WTC11 (cell line): Measurements from ENCODE around the gene CADM1. TPM values are rescaled to one million over a fixed set of nuclear protein-coding genes. Genes with fewer than 3 reads are reported as not detected.

ENCODE experiments used
- ATAC-seq: fragments of 200-7000 bp; cut with Tn5 transposase; 2 replicates; pipeline ENCODE4 v1.10.0; 2021; ENCODE audit warnings: mild to moderate bottlenecking, moderate library complexity
- CTCF ChIA-PET: fragments of 300-600 bp; sonication (Branson Sonifier 250); formaldehyde crosslinking; loops from one replicate; lab custom pipeline; 2021; ENCODE audit warnings: antibody characterized with exemption; lab: Charles Lee
- POLR2A ChIA-PET: fragments of 350-600 bp; sonication (Branson Sonifier 250); formaldehyde crosslinking; loops from one replicate; lab custom pipeline; 2021; ENCODE audit warnings: antibody characterized with exemption; lab: Charles Lee
- DNase-seq: peaks from one replicate; pipeline ENCODE4 v3.0.0; 2021; ENCODE audit warnings: low spot score
- H3K27ac Mint-ChIP-seq: 2 replicates; pipeline ENCODE4 v1.8.0; 2021; ENCODE audit warnings: mixed read lengths
- H3K27me3 Mint-ChIP-seq: 2 replicates; pipeline ENCODE4 v1.8.0; 2021; ENCODE audit warnings: low read depth, mild to moderate bottlenecking, moderate library complexity, mixed read lengths
- H3K36me3 Mint-ChIP-seq: 2 replicates; pipeline ENCODE4 v1.8.0; 2021; ENCODE audit warnings: mixed read lengths
- H3K4me1 Mint-ChIP-seq: 2 replicates; pipeline ENCODE4 v1.8.0; 2022; ENCODE audit warnings: mixed read lengths
- H3K4me3 Mint-ChIP-seq: 2 replicates; pipeline ENCODE4 v1.8.0; 2021; ENCODE audit warnings: mild to moderate bottlenecking, moderate library complexity, mixed read lengths
- H3K9me3 Mint-ChIP-seq: 2 replicates; pipeline ENCODE4 v1.8.0; 2021; ENCODE audit warnings: mixed read lengths
- AFF4 ChIP-seq: sonication (generic); formaldehyde crosslinking; IDR thresholded peaks from 2 replicates; pipeline ENCODE4 v1.8.1; 2023; ENCODE audit warnings: mild to moderate bottlenecking, missing genetic modification reagents, borderline replicate concordance
- ARID4B ChIP-seq: sonication (generic); formaldehyde crosslinking; IDR thresholded peaks from 2 replicates; pipeline ENCODE4 v1.8.0; 2023; ENCODE audit warnings: missing genetic modification reagents, mild to moderate bottlenecking, borderline replicate concordance
- E2F5 ChIP-seq: sonication (generic); formaldehyde crosslinking; IDR thresholded peaks from 2 replicates; pipeline ENCODE4 v1.8.1; 2022; ENCODE audit warnings: mild to moderate bottlenecking, moderate library complexity, missing genetic modification reagents
- FOXK1 ChIP-seq: sonication (generic); formaldehyde crosslinking; IDR thresholded peaks from 2 replicates; pipeline ENCODE4 v1.8.0; 2022; ENCODE audit warnings: mild to moderate bottlenecking, moderate library complexity, missing genetic modification reagents
- IRF1 ChIP-seq: sonication (generic); formaldehyde crosslinking; IDR thresholded peaks from 2 replicates; pipeline ENCODE4 v1.8.0; 2023; ENCODE audit warnings: missing genetic modification reagents
- KAT7 ChIP-seq: sonication (generic); formaldehyde crosslinking; IDR thresholded peaks from 2 replicates; pipeline ENCODE4 v1.8.1; 2023; ENCODE audit warnings: missing genetic modification reagents, mild to moderate bottlenecking, borderline replicate concordance
- MXD4 ChIP-seq: fragments of 250-450 bp; sonication (Bioruptor Pico); IDR thresholded peaks from 2 replicates; pipeline ENCODE4 v1.8.0; 2021; ENCODE audit warnings: mild to moderate bottlenecking, moderate library complexity, borderline replicate concordance
- NFE2L1 ChIP-seq: sonication (generic); formaldehyde crosslinking; IDR thresholded peaks from 2 replicates; pipeline ENCODE4 v1.8.1; 2023; ENCODE audit warnings: missing genetic modification reagents
- NR2C2 ChIP-seq: sonication (generic); formaldehyde crosslinking; IDR thresholded peaks from 2 replicates; pipeline ENCODE4 v1.8.0; 2022; ENCODE audit warnings: mild to moderate bottlenecking, missing genetic modification reagents
- PRRX2 ChIP-seq: fragments of 250-450 bp; sonication (Bioruptor Pico); IDR thresholded peaks from 2 replicates; pipeline ENCODE4 v1.8.0; 2021; ENCODE audit warnings: mild to moderate bottlenecking
- SMAD4 ChIP-seq: sonication (generic); formaldehyde crosslinking; IDR thresholded peaks from 2 replicates; pipeline ENCODE4 v1.8.0; 2022; ENCODE audit warnings: mild to moderate bottlenecking, missing genetic modification reagents
- TEAD1 ChIP-seq: sonication (generic); formaldehyde crosslinking; IDR thresholded peaks from 2 replicates; pipeline ENCODE4 v1.8.0; 2022; ENCODE audit warnings: mild to moderate bottlenecking, missing genetic modification reagents
- TEAD4 ChIP-seq: sonication (generic); formaldehyde crosslinking; IDR thresholded peaks from 2 replicates; pipeline ENCODE4 v1.8.0; 2022; ENCODE audit warnings: mild to moderate bottlenecking, missing genetic modification reagents
- ZBTB21 ChIP-seq: sonication (generic); formaldehyde crosslinking; IDR thresholded peaks from 2 replicates; pipeline ENCODE4 v1.8.1; 2023; ENCODE audit warnings: mild to moderate bottlenecking, missing genetic modification reagents, borderline replicate concordance
- ZNF138 ChIP-seq: sonication (generic); formaldehyde crosslinking; conservative IDR thresholded peaks from 2 replicates; pipeline ENCODE4 v1.8.1; 2022; ENCODE audit warnings: mild to moderate bottlenecking, moderate library complexity, missing genetic modification reagents
- ZNF219 ChIP-seq: sonication (generic); formaldehyde crosslinking; IDR thresholded peaks from 2 replicates; pipeline ENCODE4 v1.8.0; 2023; ENCODE audit warnings: missing genetic modification reagents, mild to moderate bottlenecking, borderline replicate concordance
- ZNF263 ChIP-seq: sonication (generic); formaldehyde crosslinking; IDR thresholded peaks from 2 replicates; pipeline ENCODE4 v1.8.1; 2022; ENCODE audit warnings: low read depth, mild to moderate bottlenecking, moderate library complexity, missing genetic modification reagents
- ZNF396 ChIP-seq: fragments of 250-450 bp; sonication (Bioruptor Pico); IDR thresholded peaks from 2 replicates; pipeline ENCODE4 v1.8.0; 2021; ENCODE audit warnings: mild to moderate bottlenecking, moderate library complexity, borderline replicate concordance
- ZNF512 ChIP-seq: sonication (generic); formaldehyde crosslinking; IDR thresholded peaks from 2 replicates; pipeline ENCODE4 v1.8.1; 2022; ENCODE audit warnings: missing genetic modification reagents, borderline replicate concordance
- ZNF671 ChIP-seq: fragments of 250-450 bp; sonication (Bioruptor Pico); IDR thresholded peaks from 2 replicates; pipeline ENCODE4 v1.8.0; 2021; ENCODE audit warnings: mild to moderate bottlenecking
- ZSCAN18 ChIP-seq: fragments of 250-450 bp; sonication (Bioruptor Pico); IDR thresholded peaks from 2 replicates; pipeline ENCODE4 v2.1.2; 2022; ENCODE audit warnings: mild to moderate bottlenecking, moderate library complexity
- total RNA-seq: library from RNA; stranded (reverse); gene quantifications from 3 replicates; pipeline ENCODE4 v1.2.3, GENCODE V29; 2021

The CADM1 gene
- total RNA-seq, 1 experiment from 2014 or later: 26.8 TPM

- no peak for ATAC-seq
- Mint-ChIP-seq H3K4me3 (no peak overlapping the region), H3K9me3 (no peaks in the 10 kb centered on the region), H3K36me3 (no peaks in the 10 kb centered on the region), H3K4me1 (peaks cover 27% of the 10 kb centered on the region), H3K27ac (no peak overlapping the region), H3K27me3 (no peaks in the 10 kb centered on the region; the same call in 1 of the 2 replicates)
- TF ChIP-seq KAT7 (no peak), NFE2L1 (CRISPR knock-in tag) (no peak), ZNF263 (CRISPR knock-in tag) (no peak), ZNF671 (CRISPR knock-in tag) (no peak), ZNF138 (no peak), TEAD4 (no peak), ARID4B (no peak), E2F5 (no peak), PRRX2 (no peak), AFF4 (CRISPR knock-in tag) (no peak), NR2C2 (no peak)
- ChIA-PET CTCF (interaction anchor here (1.0 kb wide), 1 partner anchor 476 kb away, joined by 3 read pairs; no protein-coding TSS in a partner anchor), POLR2A (no interaction called here)
- no peak for DNase-seq
These were observed 253.1 kb downstream of the CADM1 start for GRCh38 chr11:115251126-115251525.

GRCh38 chr11:115249061-115249578 is 255.1 kb downstream of the CADM1 start:
- ChIA-PET CTCF (no interaction called here), POLR2A (no interaction called here)
- ATAC-seq (no peak), DNase-seq (no peak)
- Mint-ChIP-seq H3K9me3 (no peaks in the 10 kb centered on the region), H3K27ac (no peak overlapping the region), H3K4me3 (no peak overlapping the region), H3K36me3 (no peaks in the 10 kb centered on the region), H3K27me3 (no peaks in the 10 kb centered on the region; the same call in 1 of the 2 replicates), H3K4me1 (peaks cover 10% of the 10 kb centered on the region)
- no peak for TF ChIP-seq IRF1 (CRISPR knock-in tag)

GRCh38 chr11:115247953-115248352 is 256.3 kb downstream of the CADM1 start:
- Mint-ChIP-seq H3K4me1 (peaks cover 7% of the 10 kb centered on the region), H3K36me3 (no peaks in the 10 kb centered on the region), H3K4me3 (no peak overlapping the region), H3K9me3 (no peaks in the 10 kb centered on the region), H3K27me3 (no peaks in the 10 kb centered on the region; the same call in 1 of the 2 replicates), H3K27ac (no peak overlapping the region; the same call in 1 of the 2 replicates)
- ChIA-PET POLR2A (no interaction called here), CTCF (no interaction called here)
- DNase-seq: no peak
- ATAC-seq: no peak
- TF ChIP-seq ZBTB21 (no peak), SMAD4 (CRISPR knock-in tag) (no peak), ZNF219 (no peak), ZSCAN18 (CRISPR knock-in tag) (no peak), MXD4 (CRISPR knock-in tag) (no peak), FOXK1 (CRISPR knock-in tag) (no peak), ZNF512 (no peak), KAT7 (no peak), ZNF396 (CRISPR knock-in tag) (no peak), TEAD1 (no peak)
